Esophagus muscularis mucosa (tissue), 4 donors: ENCODE measurements around the gene PRMT7. TPM values are rescaled to one million over a fixed set of nuclear protein-coding genes. Genes with fewer than 3 reads are reported as not detected.

Experiments
- DNase-seq: peaks from one replicate; pipeline ENCODE4 v3.0.0-alpha.2; 2017; ENCODE audit errors: extremely low spot score
- H3K27ac ChIP-seq, 4 donors: fragments of 200-600 bp; sonication (generic); replicated peaks in 1 of 4; 1 replicate in 3 of 4; 2 replicates in 1 of 4; pipeline ENCODE4 v1.5.1; 2016 to 2019; ENCODE audit warnings: mild to moderate bottlenecking in 1 of 4
- H3K27me3 ChIP-seq, 4 donors: fragments of 200-600 bp; sonication (generic); one replicate each; pipeline versions ENCODE4 v1.5.1 to v1.6.0; 2016 to 2019
- H3K36me3 ChIP-seq, 4 donors: fragments of 200-600 bp; sonication (generic); one replicate each; pipeline ENCODE4 v1.5.1; 2016 to 2019
- H3K4me1 ChIP-seq, 4 donors: fragments of 200-600 bp; sonication (generic); one replicate each; pipeline ENCODE4 v1.5.1; 2016 to 2019
- H3K4me3 ChIP-seq, 4 donors: fragments of 200-600 bp; sonication (generic); 1 replicate in 2 of 4; 2 replicates in 2 of 4; pipeline ENCODE4 v1.5.1; 2016 to 2019; ENCODE audit warnings: mild to moderate bottlenecking in 4 of 4, moderate library complexity in 1 of 4
- H3K9me3 ChIP-seq, 4 donors: fragments of 200-600 bp; sonication (generic); 1 replicate in 3 of 4; 2 replicates in 1 of 4; pipeline ENCODE4 v1.5.1; 2016 to 2019
- CTCF ChIP-seq, 3 experiments: fragments of 200-600 bp in 2 of 3; fragments of 450-650 bp in 1 of 3; sonication (generic) in 2 of 3; IDR thresholded peaks; one replicate each; pipeline ENCODE4 v1.5.1; 2017 to 2019; ENCODE audit warnings: antibody characterized with exemption in 3 of 3, mild to moderate bottlenecking in 2 of 3, moderate library complexity in 1 of 3
- EP300 ChIP-seq: sonication (generic); formaldehyde crosslinking; IDR thresholded peaks from one replicate; pipeline ENCODE4 v1.6.1; 2017; ENCODE audit warnings: antibody characterized with exemption
- POLR2A ChIP-seq: fragments of 450-650 bp; IDR thresholded peaks from one replicate; pipeline ENCODE4 v1.6.1; 2017; ENCODE audit warnings: antibody characterized with exemption, moderate library complexity, mild to moderate bottlenecking, low read depth
- POLR2AphosphoS5 ChIP-seq, 2 donors: sonication (generic); formaldehyde crosslinking; IDR thresholded peaks; one replicate each; pipeline ENCODE4 v1.6.1; 2017; ENCODE audit warnings: antibody characterized with exemption in 2 of 2
- WGBS: methylation state at CpG from one replicate; pipeline ENCODE4 v1.1.5; 2018; 5-methylcytosine and 5-hydroxymethylcytosine counted together
- intact Hi-C: fragments of 100-400 bp; cut with DNase I; formaldehyde crosslinking; loops from one replicate; pipeline ENCODE4 v1.15.1; 2023
- total RNA-seq, 4 donors: library from RNA; depleted of rRNA; stranded (reverse); fragments of >200 nt; gene quantifications; one replicate each; pipeline versions ENCODE4 v1.1.0 to v1.2.1, GENCODE V29; 2016

Gene PRMT7
- total RNA-seq, 4 donors from 2014 or later: 20.0 to 31.1 (median 26.8) TPM

- TF ChIP-seq EP300: no peak
- no peak for TF ChIP-seq POLR2AphosphoS5 (IDR thresholded peaks at IDR 0.05)
- no peak for TF ChIP-seq CTCF (IDR thresholded peaks at IDR 0.05)
- no peak for DNase-seq
- intact Hi-C loops: no loop called here
- WGBS: 75% methylated on average over 17 of the region's 22 CpGs
- Histone ChIP-seq H3K27me3 (peaks cover 0 to 54% (median 7%) of the 10 kb centered on the region in 4 donors), H3K9me3 (no peaks in the 10 kb centered on the region), H3K4me1 (peaks cover 0 to 3% (median 0%) of the 10 kb centered on the region in 4 donors), H3K36me3 (peaks cover 0 to 15% (median 10%) of the 10 kb centered on the region in 4 donors), H3K27ac (no peak overlapping the region), H3K4me3 (no peak overlapping the region)
Observed at GRCh38 chr16:68363658-68364521, 53.1 kb downstream of the PRMT7 start.

GRCh38 chr16:68364561-68364998 is 53.8 kb downstream of the PRMT7 start:
- H3K27ac ChIP-seq: no peak overlapping the region

GRCh38 chr16:68365167-68365817 is 54.5 kb downstream of the PRMT7 start:
- Histone ChIP-seq H3K4me1 (peaks cover 0 to 3% (median 0%) of the 10 kb centered on the region in 4 donors), H3K27me3 (peaks cover 0 to 54% (median 7%) of the 10 kb centered on the region in 4 donors), H3K4me3 (no peak overlapping the region), H3K27ac (no peak overlapping the region), H3K9me3 (no peaks in the 10 kb centered on the region), H3K36me3 (peaks cover 0 to 7% (median 2%) of the 10 kb centered on the region in 4 donors)
- intact Hi-C loops: no loop called here
- 71% methylated on average over 12 of the region's 18 CpGs for WGBS
- no peak for TF ChIP-seq POLR2A
- TF ChIP-seq POLR2AphosphoS5 (IDR thresholded peaks at IDR 0.05): no peak
- TF ChIP-seq EP300: no peak
- no peak for TF ChIP-seq CTCF (IDR thresholded peaks at IDR 0.05)
- DNase-seq: no peak

More at GRCh38 chr16:68364561-68364998, 53.8 kb downstream of the PRMT7 start:
- peaks cover 0 to 8% (median 4%) of the 10 kb centered on the region in 4 donors for H3K36me3 ChIP-seq
- WGBS: 75% methylated on average over 2 of the region's 14 CpGs
- TF ChIP-seq CTCF (IDR thresholded peaks at IDR 0.05): no peak
- TF ChIP-seq POLR2AphosphoS5 (IDR thresholded peaks at IDR 0.05): no peak
- TF ChIP-seq EP300: no peak
- no peak for TF ChIP-seq POLR2A
- intact Hi-C loops: no loop called here
- no peak for DNase-seq
- no peak overlapping the region for H3K4me3 ChIP-seq
- peaks cover 0 to 3% (median 0%) of the 10 kb centered on the region in 4 donors for H3K4me1 ChIP-seq
- H3K9me3 ChIP-seq: no peaks in the 10 kb centered on the region
- peaks cover 0 to 54% (median 7%) of the 10 kb centered on the region in 4 donors for H3K27me3 ChIP-seq

- TF ChIP-seq CTCF (IDR thresholded peaks at IDR 0.05) (no peak), POLR2A (no peak), EP300 (no peak), POLR2AphosphoS5 (IDR thresholded peaks at IDR 0.05) (no peak)
- H3K27me3 ChIP-seq: peaks cover 0 to 54% (median 7%) of the 10 kb centered on the region in 4 donors
- 52% methylated on average over 8 of the region's 8 CpGs for WGBS
Observed at GRCh38 chr16:68366062-68366461, 55.2 kb downstream of the PRMT7 start.

More at GRCh38 chr16:68366062-68366461, 55.2 kb downstream of the PRMT7 start:
- Histone ChIP-seq H3K4me3 (no peak overlapping the region), H3K4me1 (peaks cover 0 to 3% (median 0%) of the 10 kb centered on the region in 4 donors), H3K27ac (no peak overlapping the region), H3K9me3 (no peaks in the 10 kb centered on the region), H3K36me3 (peaks cover 0 to under 1% (median 0%) of the 10 kb centered on the region in 4 donors)
- DNase-seq: no peak
- intact Hi-C loops: no loop called here
